Esophagus muscularis mucosa (tissue), 4 donors: ENCODE data around the gene FANCC. TPM values are rescaled to one million over a fixed set of nuclear protein-coding genes. Genes with fewer than 3 reads are reported as not detected.

Experiments used
- DNase-seq: peaks from one replicate; pipeline ENCODE4 v3.0.0-alpha.2; 2017; ENCODE audit errors: extremely low spot score
- H3K27ac ChIP-seq, 4 donors: fragments of 200-600 bp; sonication (generic); replicated peaks in 1 of 4; 1 replicate in 3 of 4; 2 replicates in 1 of 4; pipeline ENCODE4 v1.5.1; 2016 to 2019; ENCODE audit warnings: mild to moderate bottlenecking in 1 of 4
- H3K27me3 ChIP-seq, 4 donors: fragments of 200-600 bp; sonication (generic); one replicate each; pipeline versions ENCODE4 v1.5.1 to v1.6.0; 2016 to 2019
- H3K36me3 ChIP-seq, 4 donors: fragments of 200-600 bp; sonication (generic); one replicate each; pipeline ENCODE4 v1.5.1; 2016 to 2019
- H3K4me1 ChIP-seq, 4 donors: fragments of 200-600 bp; sonication (generic); one replicate each; pipeline ENCODE4 v1.5.1; 2016 to 2019
- H3K4me3 ChIP-seq, 4 donors: fragments of 200-600 bp; sonication (generic); 1 replicate in 2 of 4; 2 replicates in 2 of 4; pipeline ENCODE4 v1.5.1; 2016 to 2019; ENCODE audit warnings: mild to moderate bottlenecking in 4 of 4, moderate library complexity in 1 of 4
- H3K9me3 ChIP-seq, 4 donors: fragments of 200-600 bp; sonication (generic); 1 replicate in 3 of 4; 2 replicates in 1 of 4; pipeline ENCODE4 v1.5.1; 2016 to 2019
- EP300 ChIP-seq: sonication (generic); formaldehyde crosslinking; IDR thresholded peaks from one replicate; pipeline ENCODE4 v1.6.1; 2017; ENCODE audit warnings: antibody characterized with exemption
- POLR2A ChIP-seq: fragments of 450-650 bp; IDR thresholded peaks from one replicate; pipeline ENCODE4 v1.6.1; 2017; ENCODE audit warnings: antibody characterized with exemption, moderate library complexity, mild to moderate bottlenecking, low read depth
- POLR2AphosphoS5 ChIP-seq, 2 donors: sonication (generic); formaldehyde crosslinking; IDR thresholded peaks; one replicate each; pipeline ENCODE4 v1.6.1; 2017; ENCODE audit warnings: antibody characterized with exemption in 2 of 2
- WGBS: methylation state at CpG from one replicate; pipeline ENCODE4 v1.1.5; 2018; 5-methylcytosine and 5-hydroxymethylcytosine counted together
- intact Hi-C: fragments of 100-400 bp; cut with DNase I; formaldehyde crosslinking; loops from one replicate; pipeline ENCODE4 v1.15.1; 2023
- total RNA-seq, 4 donors: library from RNA; depleted of rRNA; stranded (reverse); fragments of >200 nt; gene quantifications; one replicate each; pipeline versions ENCODE4 v1.1.0 to v1.2.1, GENCODE V29; 2016
- TF ChIP-seq, protein P1 (sequence below), 3 experiments: fragments of 200-600 bp in 2 of 3; fragments of 450-650 bp in 1 of 3; sonication (generic) in 2 of 3; IDR thresholded peaks; one replicate each; pipeline ENCODE4 v1.5.1; 2017 to 2019; ENCODE audit warnings: antibody characterized with exemption in 3 of 3, mild to moderate bottlenecking in 2 of 3, moderate library complexity in 1 of 3

Gene FANCC
- total RNA-seq, 4 donors from 2014 or later, result 5.3 to 9.5 (median 6.8) TPM

DNA sequence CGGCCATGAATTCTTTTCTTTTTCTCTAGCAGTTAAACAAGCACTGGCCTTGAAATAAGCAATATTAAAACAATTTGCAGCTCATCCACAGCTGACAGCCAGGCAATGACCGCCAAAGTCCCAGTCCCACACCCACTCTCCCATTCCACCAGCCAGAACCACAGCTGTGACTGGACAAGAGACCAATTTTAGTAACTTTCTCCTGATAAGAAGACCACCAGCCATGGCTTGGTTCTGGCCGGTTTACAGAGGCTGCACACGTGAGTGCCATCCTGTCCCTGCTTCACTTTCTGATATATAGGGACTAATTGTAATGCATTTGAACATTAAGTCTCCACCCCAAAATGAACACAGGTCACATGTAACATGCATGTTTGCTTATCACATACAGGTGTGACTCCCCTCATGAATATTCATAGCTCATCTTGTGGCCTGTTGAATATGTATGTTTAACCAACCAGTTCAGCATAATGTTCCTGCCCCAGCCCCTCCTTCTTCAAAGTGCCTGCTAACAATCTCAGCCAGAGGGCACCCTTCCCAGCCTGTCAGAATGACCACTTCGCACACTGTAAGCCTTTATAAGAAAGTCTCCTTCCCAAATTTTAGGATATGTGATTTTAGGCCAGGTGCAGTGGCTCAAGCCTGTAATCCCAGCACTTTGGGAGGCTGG is 23.9 kb upstream of the FANCC start:
- peaks cover 0 to 11% (median 0%) of the 10 kb centered on the region in 4 donors for H3K4me1 ChIP-seq
- H3K4me3 ChIP-seq, result no peak overlapping the region
- no peaks in the 10 kb centered on the region for H3K9me3 ChIP-seq
- H3K36me3 ChIP-seq, result no peaks in the 10 kb centered on the region
- peak; percentile 77 for DNase-seq
- no peak overlapping the region for H3K27ac ChIP-seq
- peaks cover 0 to 2% (median 0%) of the 10 kb centered on the region in 4 donors for H3K27me3 ChIP-seq
- 43% methylated on average over 5 of the region's 5 CpGs for WGBS
- intact Hi-C loops, result no loop called here
- TF ChIP-seq POLR2A, result no peak
- TF ChIP-seq, protein P1, sequence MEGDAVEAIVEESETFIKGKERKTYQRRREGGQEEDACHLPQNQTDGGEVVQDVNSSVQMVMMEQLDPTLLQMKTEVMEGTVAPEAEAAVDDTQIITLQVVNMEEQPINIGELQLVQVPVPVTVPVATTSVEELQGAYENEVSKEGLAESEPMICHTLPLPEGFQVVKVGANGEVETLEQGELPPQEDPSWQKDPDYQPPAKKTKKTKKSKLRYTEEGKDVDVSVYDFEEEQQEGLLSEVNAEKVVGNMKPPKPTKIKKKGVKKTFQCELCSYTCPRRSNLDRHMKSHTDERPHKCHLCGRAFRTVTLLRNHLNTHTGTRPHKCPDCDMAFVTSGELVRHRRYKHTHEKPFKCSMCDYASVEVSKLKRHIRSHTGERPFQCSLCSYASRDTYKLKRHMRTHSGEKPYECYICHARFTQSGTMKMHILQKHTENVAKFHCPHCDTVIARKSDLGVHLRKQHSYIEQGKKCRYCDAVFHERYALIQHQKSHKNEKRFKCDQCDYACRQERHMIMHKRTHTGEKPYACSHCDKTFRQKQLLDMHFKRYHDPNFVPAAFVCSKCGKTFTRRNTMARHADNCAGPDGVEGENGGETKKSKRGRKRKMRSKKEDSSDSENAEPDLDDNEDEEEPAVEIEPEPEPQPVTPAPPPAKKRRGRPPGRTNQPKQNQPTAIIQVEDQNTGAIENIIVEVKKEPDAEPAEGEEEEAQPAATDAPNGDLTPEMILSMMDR (IDR thresholded peaks at IDR 0.05), result peak; percentile 42 to 53 (median 51)

DNA sequence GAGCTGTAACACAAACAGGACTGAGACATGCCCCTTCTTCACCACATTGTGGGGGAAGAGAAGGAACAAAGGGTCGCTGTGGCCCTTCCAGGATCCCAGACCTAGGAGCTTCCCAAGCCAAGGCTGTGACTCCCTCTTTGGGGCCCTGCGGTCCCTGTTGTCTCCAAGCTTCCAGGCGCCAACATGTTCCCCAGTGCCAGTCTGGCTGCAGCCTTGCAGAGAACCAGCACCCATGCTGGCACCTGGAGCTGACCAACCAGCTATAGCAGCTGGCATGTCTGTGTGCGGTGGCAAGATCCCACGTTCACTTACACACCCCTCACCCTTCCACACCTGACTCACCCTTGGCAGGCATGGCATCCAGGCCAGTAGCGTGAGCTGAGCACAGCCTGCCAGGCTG is 20.7 kb upstream of the FANCC start:
- no peaks in the 10 kb centered on the region for H3K9me3 ChIP-seq
- H3K27me3 ChIP-seq, result no peaks in the 10 kb centered on the region
- peak; percentile 24 for DNase-seq
- TF ChIP-seq, protein P1 (IDR thresholded peaks at IDR 0.05), result no peak
- TF ChIP-seq POLR2AphosphoS5 (IDR thresholded peaks at IDR 0.05) (no peak), POLR2A (no peak), EP300 (no peak)
- H3K4me1 ChIP-seq, result peaks cover 0 to 11% (median 0%) of the 10 kb centered on the region in 4 donors
- H3K36me3 ChIP-seq, result no peaks in the 10 kb centered on the region
- WGBS, result 98% methylated on average over 6 of the region's 6 CpGs
- intact Hi-C loops, result no loop called here
- H3K27ac ChIP-seq, result no peak overlapping the region
- no peak overlapping the region for H3K4me3 ChIP-seq

DNA sequence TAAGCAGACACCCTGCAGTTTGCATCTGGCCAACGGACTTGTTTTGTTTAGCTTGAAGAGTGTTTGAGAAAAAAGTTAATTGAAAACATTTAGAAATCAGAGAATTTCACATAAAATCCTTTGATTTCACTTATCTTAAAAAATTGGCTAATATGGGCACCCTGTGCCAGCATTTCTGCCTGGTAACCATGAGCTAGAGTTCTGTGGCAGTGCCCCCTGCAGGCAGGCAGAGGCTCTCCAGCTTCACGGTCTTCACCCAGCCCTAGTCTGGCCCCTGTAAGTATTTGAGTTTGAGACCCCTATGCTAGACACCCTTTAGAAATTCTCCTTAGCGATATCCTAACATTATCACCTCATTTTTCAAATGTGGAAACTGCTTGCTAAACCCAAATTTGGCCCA is 18.8 kb upstream of the FANCC start:
- no peak overlapping the region for H3K4me3 ChIP-seq
- H3K9me3 ChIP-seq, result no peaks in the 10 kb centered on the region
- H3K27ac ChIP-seq, result no peak overlapping the region
- intact Hi-C loops, result no loop called here
- peaks cover 0 to 5% (median 0%) of the 10 kb centered on the region in 4 donors for H3K4me1 ChIP-seq
- no peaks in the 10 kb centered on the region for H3K27me3 ChIP-seq
- WGBS, result 91% methylated on average over 3 of the region's 3 CpGs
- no peaks in the 10 kb centered on the region for H3K36me3 ChIP-seq
- peak; percentile 26 for DNase-seq
- TF ChIP-seq POLR2A (no peak), POLR2AphosphoS5 (IDR thresholded peaks at IDR 0.05) (no peak)
- TF ChIP-seq, protein P1 (IDR thresholded peaks at IDR 0.05), result peak; percentile 41 to 65 (median 46)

DNA sequence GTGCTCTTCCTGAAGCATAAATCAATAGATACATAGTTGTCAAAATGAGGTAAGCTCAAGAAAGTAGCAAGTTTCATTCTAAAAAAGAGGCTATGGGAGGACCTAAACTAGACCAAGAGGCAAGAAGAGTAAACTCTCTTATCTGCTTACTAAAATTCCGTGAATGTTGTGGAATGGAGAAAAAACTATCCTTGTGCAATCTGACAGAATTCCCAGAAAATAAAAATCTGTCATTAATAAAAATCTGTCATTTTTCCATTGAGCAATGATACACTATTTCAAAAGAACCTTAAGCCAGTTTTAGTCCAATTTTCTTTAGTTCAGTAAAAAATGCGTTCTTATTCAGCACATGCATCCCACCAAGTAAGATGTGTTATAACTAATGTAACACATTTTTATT is 15.9 kb upstream of the FANCC start:
- Histone ChIP-seq H3K9me3 (no peaks in the 10 kb centered on the region), H3K27ac (peak overlapping the region in 2 of 4 donors; percentile 5 to 16)
- WGBS, result 80% methylated on average over 2 of the region's 2 CpGs

More for the DNA sequence above, 15.9 kb upstream of the FANCC start:
- Histone ChIP-seq H3K27me3 (no peaks in the 10 kb centered on the region), H3K4me1 (no peaks in the 10 kb centered on the region), H3K4me3 (no peak overlapping the region), H3K36me3 (no peaks in the 10 kb centered on the region)
- no peak for DNase-seq
- TF ChIP-seq POLR2A, result no peak
- no peak for TF ChIP-seq POLR2AphosphoS5 (IDR thresholded peaks at IDR 0.05)
- no peak for TF ChIP-seq EP300
- TF ChIP-seq, protein P1 (IDR thresholded peaks at IDR 0.05), result no peak
- intact Hi-C loops, result no loop called here
